ENCODE results near the gene IFNLR1. TPM values are rescaled to one million over a fixed set of nuclear protein-coding genes. Genes with fewer than 3 reads are reported as not detected.

Gene IFNLR1
- total RNA-seq, 6 experiments from 2014 or later: 3.4 to 8.3 (median 4.0) TPM

- ATAC-seq: no peak
- Histone ChIP-seq H3K9me3 (no peaks in the 10 kb centered on the region), H3K27me3 (no peaks in the 10 kb centered on the region), H3K4me1 (peaks cover 0 to 22% (median 8%) of the 10 kb centered on the region in 4 donors), H3K4me3 (no peak overlapping the region), H3K36me3 (no peaks in the 10 kb centered on the region), H3K27ac (no peak overlapping the region)
- TF ChIP-seq POLR2A (IDR thresholded peaks at IDR 0.05) (no peak), CTCF (IDR thresholded peaks at IDR 0.05) (no peak)
- no peak for DNase-seq
- 61% methylated on average over 2 of the region's 2 CpGs for WGBS (ENCODE audit: insufficient coverage, low coverage, low lambda C conversion rate, missing lambda C conversion rate)
- intact Hi-C loops (cut with DNase I): no loop called here
Measured at GRCh38 chr1:24139222-24139489, 47.9 kb downstream of the IFNLR1 start.

DNA sequence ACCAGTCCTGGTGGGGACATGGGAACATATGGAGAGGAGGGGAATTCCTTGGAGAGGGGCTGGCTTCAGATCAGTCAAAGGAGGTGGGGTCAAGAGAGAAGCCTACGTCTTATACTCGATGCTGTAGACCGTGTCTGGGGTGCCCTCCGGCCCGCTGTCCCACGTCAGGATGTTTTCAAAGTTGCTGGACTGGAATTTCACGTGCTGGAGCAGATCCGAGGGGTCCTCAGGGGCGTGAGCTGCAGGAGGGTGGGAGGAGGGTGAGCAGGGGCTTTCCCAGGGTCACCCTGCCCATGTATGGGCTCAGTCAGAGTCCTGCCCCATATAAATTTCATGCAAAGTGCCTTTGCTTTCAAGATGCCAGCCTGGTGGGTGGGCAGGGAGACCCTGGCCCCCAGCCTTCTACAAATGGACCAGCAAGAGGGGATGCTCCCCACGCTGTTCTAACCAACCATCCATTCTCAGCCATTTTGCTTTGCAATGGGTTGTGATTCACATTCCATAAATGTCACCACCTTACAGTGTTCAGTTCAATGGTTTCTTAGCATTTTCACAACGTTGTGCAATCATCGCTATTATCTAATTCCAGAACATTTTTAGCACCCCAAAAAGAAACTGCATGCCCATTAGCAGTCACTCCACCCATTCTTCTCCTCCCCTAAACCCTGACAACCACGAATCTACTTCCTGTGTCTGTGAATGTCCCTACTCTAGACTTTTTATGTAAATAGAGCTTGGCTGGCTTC, 48.4 kb downstream of the IFNLR1 start:
- WGBS (ENCODE audit: insufficient coverage, low coverage, low lambda C conversion rate, missing lambda C conversion rate): 72% methylated on average over 10 of the region's 13 CpGs
- H3K27me3 ChIP-seq: no peaks in the 10 kb centered on the region
- no peaks in the 10 kb centered on the region for H3K9me3 ChIP-seq
- no peak for ATAC-seq
- H3K4me1 ChIP-seq: peaks cover 0 to 22% (median 7%) of the 10 kb centered on the region in 4 donors
- intact Hi-C loops (cut with DNase I): no loop called here
- H3K4me3 ChIP-seq: no peak overlapping the region
- no peak for DNase-seq
- H3K36me3 ChIP-seq: no peaks in the 10 kb centered on the region
- no peak overlapping the region for H3K27ac ChIP-seq
- TF ChIP-seq POLR2A (IDR thresholded peaks at IDR 0.05) (no peak), CTCF (IDR thresholded peaks at IDR 0.05) (no peak)

DNA sequence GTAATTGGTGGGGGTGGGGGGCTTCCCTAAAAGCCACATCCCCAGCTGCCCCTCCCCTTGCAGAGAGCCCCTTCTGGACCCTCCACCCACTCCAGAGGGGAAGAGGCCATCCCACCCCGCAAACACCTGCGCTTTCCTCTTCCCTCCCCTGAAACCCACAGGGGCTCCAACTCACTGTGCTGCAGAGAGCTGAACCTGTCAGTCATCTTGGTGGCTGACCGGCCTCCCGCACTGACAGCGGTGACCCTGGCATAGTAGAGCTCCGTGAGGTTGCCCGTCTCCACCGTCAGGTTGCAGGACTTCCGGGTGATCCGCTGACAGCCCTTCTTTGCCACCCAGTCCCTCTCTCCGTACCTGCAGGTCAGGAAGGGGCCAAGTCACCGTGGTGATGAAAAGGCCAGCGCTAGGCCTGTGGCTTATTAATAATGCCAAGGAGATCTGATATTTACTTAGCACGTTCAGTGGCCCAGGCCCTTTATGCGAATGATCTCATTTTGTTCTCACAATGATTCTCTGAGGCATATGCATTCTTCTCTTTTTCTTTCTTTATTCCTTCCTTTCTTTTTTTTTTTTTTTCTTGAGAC, 50.0 kb downstream of the IFNLR1 start:
- ATAC-seq (no peak), DNase-seq (peak in 1 of 3 donors; percentile 30)
- H3K9me3 ChIP-seq: no peaks in the 10 kb centered on the region
- 79% methylated on average over 10 of the region's 15 CpGs for WGBS (ENCODE audit: insufficient coverage, low coverage, low lambda C conversion rate, missing lambda C conversion rate)
- intact Hi-C loops (cut with DNase I): no loop called here
- H3K4me1 ChIP-seq: peaks cover 0 to 12% (median 2%) of the 10 kb centered on the region in 4 donors
- no peak overlapping the region for H3K27ac ChIP-seq
- H3K27me3 ChIP-seq: no peaks in the 10 kb centered on the region
- no peaks in the 10 kb centered on the region for H3K36me3 ChIP-seq
- no peak for TF ChIP-seq POLR2A (IDR thresholded peaks at IDR 0.05)
- TF ChIP-seq CTCF (IDR thresholded peaks at IDR 0.05): no peak
- no peak overlapping the region for H3K4me3 ChIP-seq

DNA sequence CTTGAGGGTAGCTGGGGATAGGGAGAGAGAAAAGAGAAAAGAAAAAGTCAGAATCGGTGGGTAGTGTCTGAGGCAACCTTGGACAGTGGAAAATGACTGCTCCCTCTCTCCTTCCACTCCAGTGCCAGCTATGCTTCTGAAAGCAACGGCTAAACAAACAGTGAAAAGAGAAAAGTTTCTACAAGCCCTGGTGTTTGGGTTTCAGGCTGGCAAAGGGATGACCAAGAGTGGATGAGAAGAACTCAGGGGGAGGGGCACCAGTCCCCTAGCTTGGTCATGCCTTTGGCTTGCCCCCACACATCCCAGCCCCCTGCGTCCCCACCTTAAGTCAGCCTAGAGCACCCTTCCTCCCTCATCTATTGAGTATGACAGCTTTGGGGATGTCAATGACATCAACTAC, 52.7 kb downstream of the IFNLR1 start:
- intact Hi-C loops (cut with DNase I): no loop called here
- peak in 1 of 3 donors; percentile 3 for DNase-seq
- Histone ChIP-seq H3K4me3 (no peak overlapping the region), H3K4me1 (no peaks in the 10 kb centered on the region), H3K27me3 (no peaks in the 10 kb centered on the region), H3K36me3 (no peaks in the 10 kb centered on the region), H3K9me3 (no peaks in the 10 kb centered on the region), H3K27ac (no peak overlapping the region)
- 86% methylated on average over 3 of the region's 3 CpGs for WGBS (ENCODE audit: insufficient coverage, low coverage, low lambda C conversion rate, missing lambda C conversion rate)
- ATAC-seq: no peak
- no peak for TF ChIP-seq CTCF (IDR thresholded peaks at IDR 0.05)
- no peak for TF ChIP-seq POLR2A (IDR thresholded peaks at IDR 0.05)
